Trophoblast cell (in vitro differentiated cells and primary cell): ENCODE data around the gene SRF.

Experiments
- DNase-seq, 2 donors: peaks; one replicate each; pipeline ENCODE4 v3.0.0-alpha.2; 2016
- H2AFZ ChIP-seq: 2 replicates; pipeline ENCODE4 v1.6.1; 2013; ENCODE audit warnings: low read length, moderate library complexity, mild to moderate bottlenecking; ENCODE audit not compliant: insufficient read depth, poor library complexity
- H2AK5ac ChIP-seq: 2 replicates; pipeline ENCODE4 v1.6.1; 2013; ENCODE audit warnings: mild to moderate bottlenecking, low read length
- H2BK120ac ChIP-seq: 2 replicates; pipeline ENCODE4 v1.6.1; 2013; ENCODE audit warnings: low read length, mild to moderate bottlenecking, moderate library complexity; ENCODE audit not compliant: insufficient read depth, poor library complexity
- H2BK12ac ChIP-seq: 2 replicates; pipeline ENCODE4 v1.6.1; 2013; ENCODE audit warnings: mild to moderate bottlenecking, low read length, moderate library complexity
- H2BK5ac ChIP-seq: 2 replicates; pipeline ENCODE4 v1.6.1; 2013; ENCODE audit warnings: low read length, low read depth, moderate library complexity, mild to moderate bottlenecking; ENCODE audit not compliant: poor library complexity
- H3K14ac ChIP-seq: 2 replicates; pipeline ENCODE4 v1.6.1; 2013; ENCODE audit warnings: mild to moderate bottlenecking, low read length
- H3K18ac ChIP-seq: 2 replicates; pipeline ENCODE4 v1.6.1; 2013; ENCODE audit warnings: mild to moderate bottlenecking, low read length
- H3K23ac ChIP-seq: 2 replicates; pipeline ENCODE4 v1.6.1; 2013; ENCODE audit warnings: low read length
- H3K27ac ChIP-seq: 2 replicates; pipeline ENCODE4 v1.5.1; 2013; ENCODE audit warnings: low read depth, mild to moderate bottlenecking, inconsistent platforms, low read length, moderate library complexity
- H3K27me3 ChIP-seq: 2 replicates; pipeline ENCODE4 v1.6.1; 2013; ENCODE audit warnings: inconsistent platforms, mild to moderate bottlenecking, low read length, moderate library complexity; ENCODE audit not compliant: insufficient read depth
- H3K36me3 ChIP-seq, 2 experiments: 1 replicate in 1 of 2; 2 replicates in 1 of 2; pipeline ENCODE4 v1.6.1; 2013; ENCODE audit warnings: low read length in 2 of 2, mild to moderate bottlenecking in 2 of 2, moderate library complexity in 1 of 2; ENCODE audit not compliant: insufficient read depth in 2 of 2, control insufficient read depth in 1 of 2
- H3K4ac ChIP-seq: 2 replicates; pipeline ENCODE4 v1.6.1; 2013; ENCODE audit warnings: low read depth, mild to moderate bottlenecking, low read length, moderate library complexity
- H3K4me1 ChIP-seq, 2 experiments: 1 replicate in 1 of 2; 2 replicates in 1 of 2; pipeline ENCODE4 v1.6.1; 2013; ENCODE audit warnings: low read length in 2 of 2, mild to moderate bottlenecking in 2 of 2, moderate library complexity in 1 of 2; ENCODE audit not compliant: insufficient read depth in 2 of 2, control insufficient read depth in 1 of 2
- H3K4me2 ChIP-seq: 2 replicates; pipeline ENCODE4 v1.6.1; 2013; ENCODE audit warnings: inconsistent platforms, mild to moderate bottlenecking, low read length, moderate library complexity
- H3K4me3 ChIP-seq: 2 replicates; pipeline ENCODE4 v1.5.1; 2013; ENCODE audit warnings: mild to moderate bottlenecking, low read depth, low read length, inconsistent platforms
- H3K79me1 ChIP-seq: one replicate; pipeline ENCODE4 v1.6.1; 2013; ENCODE audit warnings: low read length
- H3K79me2 ChIP-seq: 2 replicates; pipeline ENCODE4 v1.6.1; 2013; ENCODE audit warnings: low read length, mild to moderate bottlenecking; ENCODE audit not compliant: control insufficient read depth, insufficient read depth, poor library complexity
- H3K9ac ChIP-seq: 2 replicates; pipeline ENCODE4 v1.6.1; 2013; ENCODE audit warnings: mild to moderate bottlenecking, low read length
- H3K9me3 ChIP-seq: 2 replicates; pipeline ENCODE4 v1.6.1; 2013; ENCODE audit warnings: low read depth, mild to moderate bottlenecking, control low read depth, inconsistent platforms, low read length; ENCODE audit not compliant: insufficient read depth
- H4K12ac ChIP-seq: 2 replicates; pipeline ENCODE4 v1.6.1; 2013; ENCODE audit warnings: low read depth, mild to moderate bottlenecking, low read length, moderate library complexity
- H4K8ac ChIP-seq: 2 replicates; pipeline ENCODE4 v1.6.1; 2013; ENCODE audit warnings: low read depth, mild to moderate bottlenecking, low read length, moderate library complexity
- H4K91ac ChIP-seq: one replicate; pipeline ENCODE4 v1.6.1; 2013; ENCODE audit warnings: low read depth, mild to moderate bottlenecking, low read length, moderate library complexity
- WGBS: extraction: QIAGEN DNeasy Blood & Tissue Kit; methylation state at CpG from one replicate; pipeline ENCODE4 v1.1.7; 2013; ENCODE audit warnings: missing lambda C conversion rate; ENCODE audit not compliant: insufficient read length, insufficient coverage; ENCODE audit errors: extremely low coverage; 5-methylcytosine and 5-hydroxymethylcytosine counted together

The SRF gene

DNA sequence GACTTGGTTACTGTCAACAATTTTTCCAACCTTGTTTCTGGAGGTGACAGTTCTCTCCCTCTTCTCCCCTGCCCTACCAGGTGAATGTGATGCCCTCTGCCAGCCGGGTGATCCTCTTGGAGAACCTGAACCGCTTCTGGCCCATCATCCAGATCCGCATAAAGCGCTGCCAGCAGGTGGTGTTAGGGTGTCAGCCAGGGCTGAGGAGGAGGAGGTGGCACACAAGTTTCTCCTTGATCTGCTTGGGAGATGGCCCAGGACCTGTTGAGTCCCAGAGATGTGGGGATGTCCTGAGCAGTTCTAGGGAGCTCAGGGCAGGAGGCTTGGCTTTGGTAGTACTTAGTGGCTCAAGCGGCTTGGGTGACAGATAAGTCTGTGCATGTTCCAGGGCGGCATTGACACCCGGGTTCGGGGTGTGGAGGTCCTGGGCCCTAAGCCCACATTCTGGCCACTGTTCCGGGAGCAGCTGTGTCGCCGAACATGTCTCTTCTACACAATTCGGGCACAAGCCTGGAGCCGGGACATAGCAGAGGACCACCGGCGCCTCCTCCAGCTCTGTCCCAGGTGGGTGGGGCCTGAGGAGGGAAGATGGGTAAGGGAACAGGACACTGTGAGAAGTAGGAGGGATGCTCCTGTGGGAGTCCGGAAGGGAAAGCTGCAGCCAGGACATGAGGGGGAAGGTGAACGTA is 32.1 kb downstream of the SRF start:
- Histone ChIP-seq H3K9ac (no peak overlapping the region), H3K4me3 (no peak overlapping the region), H3K14ac (no peak overlapping the region), H3K79me1 (no peaks in the 10 kb centered on the region), H3K4me2 (no peak overlapping the region), H3K4me1 (no peaks in the 10 kb centered on the region), H2BK120ac (no peak overlapping the region), H2BK12ac (no peak overlapping the region), H4K12ac (no peak overlapping the region), H4K91ac (no peak overlapping the region), H2AFZ (no peak overlapping the region), H3K9me3 (no peaks in the 10 kb centered on the region), H3K23ac (no peak overlapping the region), H3K36me3 (peaks cover 17 to 28% of the 10 kb centered on the region in 2 experiments), H2AK5ac (no peak overlapping the region), H2BK5ac (no peak overlapping the region), H3K79me2 (no peaks in the 10 kb centered on the region), H3K27me3 (no peaks in the 10 kb centered on the region), H3K4ac (no peak overlapping the region), H3K18ac (no peak overlapping the region), H3K27ac (no peak overlapping the region), H4K8ac (no peak overlapping the region)
- WGBS, result 100% methylated on average over 1 of the region's 17 CpGs
- no peak for DNase-seq

DNA sequence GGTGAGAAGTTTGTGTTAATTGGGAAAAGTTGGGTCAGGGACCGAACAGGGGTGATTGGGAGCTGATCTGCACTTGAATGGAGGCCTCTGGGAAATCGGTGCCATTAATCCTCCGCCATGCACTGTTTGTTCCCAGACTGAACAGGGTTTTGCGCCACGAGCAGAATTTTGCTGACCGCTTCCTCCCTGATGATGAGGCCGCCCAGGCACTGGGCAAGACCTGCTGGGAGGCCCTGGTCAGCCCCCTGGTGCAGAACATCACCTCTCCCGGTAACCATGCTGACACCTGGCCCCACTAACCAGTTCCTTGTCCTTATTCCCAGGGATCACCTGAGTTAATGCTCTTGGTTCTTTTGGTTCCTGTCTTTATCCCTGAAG is 32.6 kb downstream of the SRF start:
- Histone ChIP-seq H3K9me3 (no peaks in the 10 kb centered on the region), H3K79me1 (no peaks in the 10 kb centered on the region), H3K79me2 (no peaks in the 10 kb centered on the region), H3K9ac (no peak overlapping the region), H2BK5ac (no peak overlapping the region), H2BK120ac (no peak overlapping the region), H4K91ac (no peak overlapping the region), H2AK5ac (no peak overlapping the region), H4K8ac (no peak overlapping the region), H3K4me3 (no peak overlapping the region), H3K36me3 (peaks cover 14 to 25% of the 10 kb centered on the region in 2 experiments), H3K4me2 (no peak overlapping the region), H3K18ac (no peak overlapping the region), H3K14ac (no peak overlapping the region), H2AFZ (no peak overlapping the region), H3K23ac (no peak overlapping the region), H3K27ac (no peak overlapping the region), H3K4me1 (no peaks in the 10 kb centered on the region), H3K27me3 (no peaks in the 10 kb centered on the region), H3K4ac (no peak overlapping the region), H2BK12ac (no peak overlapping the region), H4K12ac (no peak overlapping the region)
- no peak for DNase-seq
- WGBS, result 100% methylated on average over 1 of the region's 8 CpGs

DNA sequence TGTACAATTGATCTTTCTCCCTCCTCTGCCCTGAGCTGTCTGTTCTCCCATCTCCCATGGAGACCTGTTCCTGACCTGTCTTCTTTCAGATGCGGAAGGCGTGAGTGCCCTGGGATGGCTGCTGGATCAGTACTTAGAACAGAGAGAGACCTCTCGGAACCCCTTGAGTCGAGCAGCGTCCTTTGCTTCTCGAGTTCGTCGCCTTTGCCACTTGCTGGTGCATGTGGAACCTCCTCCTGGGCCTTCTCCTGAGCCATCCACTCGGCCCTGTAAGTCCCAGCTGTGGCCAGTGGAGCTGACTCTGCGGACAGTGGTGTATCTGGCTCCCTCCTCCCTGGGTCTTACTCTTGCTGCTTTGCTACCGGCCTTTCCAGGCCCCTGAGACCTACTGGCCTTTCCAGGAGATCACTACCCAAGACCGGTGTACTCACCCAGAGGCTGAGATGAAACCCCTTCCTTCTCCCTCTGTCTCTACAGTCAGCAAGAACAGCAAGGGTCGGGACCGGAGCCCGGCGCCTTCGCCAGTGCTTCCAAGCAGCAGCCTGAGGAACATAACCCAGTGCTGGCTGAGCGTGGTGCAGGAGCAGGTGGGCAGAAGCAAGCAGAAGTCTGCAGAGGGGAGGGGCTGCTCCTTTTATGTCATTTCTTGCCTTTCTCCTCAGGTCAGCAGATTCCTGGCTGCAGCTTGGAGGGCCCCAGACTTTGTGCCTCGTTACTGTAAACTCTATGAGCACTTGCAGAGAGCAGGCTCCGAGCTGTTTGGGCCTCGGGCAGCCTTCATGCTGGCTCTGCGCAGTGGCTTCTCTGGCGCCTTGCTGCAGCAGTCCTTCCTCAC is 33.4 kb downstream of the SRF start:
- H3K4me2 ChIP-seq, result no peak overlapping the region
- WGBS, result no CpG with 5 or more reads among the region's 23 CpGs

DNA sequence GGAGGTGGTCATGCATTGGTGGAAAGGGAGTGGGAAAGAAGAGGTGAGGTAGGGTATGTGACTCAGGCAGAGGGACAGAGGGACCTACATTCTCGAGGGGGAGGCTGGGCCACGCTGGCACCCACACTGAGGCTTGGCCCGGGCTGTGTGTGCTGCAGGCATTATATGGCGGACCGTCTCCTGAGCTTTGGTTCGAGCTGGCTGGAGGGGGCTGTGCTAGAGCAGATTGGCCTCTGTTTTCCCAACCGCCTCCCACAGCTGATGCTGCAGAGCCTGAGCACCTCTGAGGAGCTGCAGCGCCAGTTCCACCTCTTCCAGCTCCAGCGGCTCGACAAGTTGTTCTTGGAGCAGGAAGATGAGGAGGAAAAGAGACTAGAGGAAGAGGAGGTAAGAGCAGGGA is 34.8 kb downstream of the SRF start:
- Histone ChIP-seq H2BK5ac (no peak overlapping the region), H3K4ac (no peak overlapping the region), H2BK120ac (no peak overlapping the region), H4K91ac (no peak overlapping the region), H3K23ac (no peak overlapping the region), H2AFZ (no peak overlapping the region), H3K27me3 (no peaks in the 10 kb centered on the region), H4K8ac (no peak overlapping the region), H3K9me3 (no peaks in the 10 kb centered on the region), H3K79me2 (no peaks in the 10 kb centered on the region), H3K79me1 (no peaks in the 10 kb centered on the region), H3K4me3 (no peak overlapping the region), H3K14ac (no peak overlapping the region), H3K18ac (no peak overlapping the region), H2BK12ac (no peak overlapping the region), H2AK5ac (no peak overlapping the region), H3K9ac (no peak overlapping the region), H3K27ac (no peak overlapping the region), H4K12ac (no peak overlapping the region), H3K36me3 (peaks cover 5 to 11% of the 10 kb centered on the region in 2 experiments), H3K4me2 (no peak overlapping the region), H3K4me1 (no peaks in the 10 kb centered on the region)
- DNase-seq, result no peak
- WGBS, result no CpG with 5 or more reads among the region's 10 CpGs

More for the DNA sequence above, 33.4 kb downstream of the SRF start:
- DNase-seq, result no peak
- H3K4me1 ChIP-seq, result no peaks in the 10 kb centered on the region
- H3K27ac ChIP-seq, result no peak overlapping the region
- no peak overlapping the region for H2BK5ac ChIP-seq
- H3K23ac ChIP-seq, result no peak overlapping the region
- no peak overlapping the region for H3K4me3 ChIP-seq
- H3K9ac ChIP-seq, result no peak overlapping the region
- H3K79me2 ChIP-seq, result no peaks in the 10 kb centered on the region
- no peak overlapping the region for H2AFZ ChIP-seq
- no peaks in the 10 kb centered on the region for H3K9me3 ChIP-seq
- H2AK5ac ChIP-seq, result no peak overlapping the region
- peaks cover 12 to 23% of the 10 kb centered on the region in 2 experiments for H3K36me3 ChIP-seq
- H2BK120ac ChIP-seq, result no peak overlapping the region
- no peak overlapping the region for H3K18ac ChIP-seq
- H3K79me1 ChIP-seq, result no peaks in the 10 kb centered on the region
- H4K8ac ChIP-seq, result no peak overlapping the region
- no peaks in the 10 kb centered on the region for H3K27me3 ChIP-seq
- H3K14ac ChIP-seq, result no peak overlapping the region
- H3K4ac ChIP-seq, result no peak overlapping the region
- H2BK12ac ChIP-seq, result no peak overlapping the region
- no peak overlapping the region for H4K91ac ChIP-seq
- H4K12ac ChIP-seq, result no peak overlapping the region
